KMS-11 (cell line): Measurements from ENCODE around the gene KLHL26.

Experiments used
- H2AFZ ChIP-seq: fragments of 200-600 bp; sonication (generic); 2 replicates; pipeline ENCODE4 v1.6.1; 2016; ENCODE audit warnings: antibody characterized with exemption, mixed run types, low read depth
- H3K27ac ChIP-seq: fragments of 200-600 bp; sonication (generic); 2 replicates; pipeline ENCODE4 v1.6.1; 2016; ENCODE audit warnings: mild to moderate bottlenecking, mixed run types
- H3K27me3 ChIP-seq: fragments of 200-600 bp; sonication (generic); 2 replicates; pipeline ENCODE4 v1.6.1; 2017; ENCODE audit warnings: mild to moderate bottlenecking, low read depth, mixed run types, moderate library complexity; ENCODE audit not compliant: insufficient read depth
- H3K36me3 ChIP-seq: fragments of 200-600 bp; sonication (generic); 2 replicates; pipeline ENCODE4 v1.6.1; 2017; ENCODE audit warnings: mild to moderate bottlenecking, mixed run types; ENCODE audit not compliant: insufficient read depth
- H3K4me1 ChIP-seq: fragments of 200-600 bp; sonication (generic); 2 replicates; pipeline ENCODE4 v1.6.1; 2016; ENCODE audit warnings: mild to moderate bottlenecking, low read depth, mixed run types; ENCODE audit not compliant: poor library complexity, severe bottlenecking
- H3K4me2 ChIP-seq: fragments of 200-600 bp; sonication (generic); 2 replicates; pipeline ENCODE4 v1.7.0; 2016; ENCODE audit warnings: mild to moderate bottlenecking, mixed run types
- H3K4me3 ChIP-seq: fragments of 200-600 bp; sonication (generic); IDR thresholded peaks from 2 replicates; pipeline ENCODE4 v1.6.1; 2017; ENCODE audit warnings: low read depth, low read length, mixed read lengths; ENCODE audit not compliant: insufficient read depth
- H3K79me2 ChIP-seq: fragments of 200-600 bp; sonication (generic); 2 replicates; pipeline ENCODE4 v1.6.1; 2016; ENCODE audit warnings: low read depth, mixed run types; ENCODE audit not compliant: insufficient read depth
- H3K9ac ChIP-seq: fragments of 200-600 bp; sonication (generic); 2 replicates; pipeline ENCODE4 v1.6.1; 2016; ENCODE audit warnings: mild to moderate bottlenecking, mixed run types
- H4K20me1 ChIP-seq: fragments of 200-600 bp; sonication (generic); 2 replicates; pipeline ENCODE4 v1.6.1; 2016; ENCODE audit warnings: mild to moderate bottlenecking, mixed run types; ENCODE audit not compliant: insufficient read depth
- TF ChIP-seq, protein P1 (sequence below): fragments of 200-600 bp; sonication (generic); conservative IDR thresholded peaks from 2 replicates; pipeline ENCODE4 v1.6.1; 2017; ENCODE audit warnings: low read depth, mild to moderate bottlenecking, antibody characterized with exemption, low read length, moderate library complexity, mixed read lengths

Gene KLHL26

GRCh38 chr19:18605196-18605545, 31.7 kb upstream of the KLHL26 start:
- Histone ChIP-seq H3K36me3 (no peaks in the 10 kb centered on the region), H4K20me1 (no peaks in the 10 kb centered on the region), H3K27me3 (peaks cover 86% of the 10 kb centered on the region), H3K9ac (no peak overlapping the region), H3K4me2 (no peak overlapping the region), H3K4me1 (no peaks in the 10 kb centered on the region), H3K4me3 (no peak overlapping the region), H3K27ac (no peak overlapping the region), H3K79me2 (no peaks in the 10 kb centered on the region), H2AFZ (no peak overlapping the region)
- TF ChIP-seq, protein P1, sequence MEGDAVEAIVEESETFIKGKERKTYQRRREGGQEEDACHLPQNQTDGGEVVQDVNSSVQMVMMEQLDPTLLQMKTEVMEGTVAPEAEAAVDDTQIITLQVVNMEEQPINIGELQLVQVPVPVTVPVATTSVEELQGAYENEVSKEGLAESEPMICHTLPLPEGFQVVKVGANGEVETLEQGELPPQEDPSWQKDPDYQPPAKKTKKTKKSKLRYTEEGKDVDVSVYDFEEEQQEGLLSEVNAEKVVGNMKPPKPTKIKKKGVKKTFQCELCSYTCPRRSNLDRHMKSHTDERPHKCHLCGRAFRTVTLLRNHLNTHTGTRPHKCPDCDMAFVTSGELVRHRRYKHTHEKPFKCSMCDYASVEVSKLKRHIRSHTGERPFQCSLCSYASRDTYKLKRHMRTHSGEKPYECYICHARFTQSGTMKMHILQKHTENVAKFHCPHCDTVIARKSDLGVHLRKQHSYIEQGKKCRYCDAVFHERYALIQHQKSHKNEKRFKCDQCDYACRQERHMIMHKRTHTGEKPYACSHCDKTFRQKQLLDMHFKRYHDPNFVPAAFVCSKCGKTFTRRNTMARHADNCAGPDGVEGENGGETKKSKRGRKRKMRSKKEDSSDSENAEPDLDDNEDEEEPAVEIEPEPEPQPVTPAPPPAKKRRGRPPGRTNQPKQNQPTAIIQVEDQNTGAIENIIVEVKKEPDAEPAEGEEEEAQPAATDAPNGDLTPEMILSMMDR, result no peak

GRCh38 chr19:18605546-18606280, 31.1 kb upstream of the KLHL26 start:
- Histone ChIP-seq H4K20me1 (no peaks in the 10 kb centered on the region), H3K4me1 (no peaks in the 10 kb centered on the region), H2AFZ (no peak overlapping the region), H3K4me2 (no peak overlapping the region), H3K79me2 (no peaks in the 10 kb centered on the region), H3K9ac (no peak overlapping the region), H3K27me3 (peaks cover 86% of the 10 kb centered on the region), H3K4me3 (no peak overlapping the region), H3K36me3 (no peaks in the 10 kb centered on the region), H3K27ac (no peak overlapping the region)
- TF ChIP-seq, protein P1, result no peak

DNA sequence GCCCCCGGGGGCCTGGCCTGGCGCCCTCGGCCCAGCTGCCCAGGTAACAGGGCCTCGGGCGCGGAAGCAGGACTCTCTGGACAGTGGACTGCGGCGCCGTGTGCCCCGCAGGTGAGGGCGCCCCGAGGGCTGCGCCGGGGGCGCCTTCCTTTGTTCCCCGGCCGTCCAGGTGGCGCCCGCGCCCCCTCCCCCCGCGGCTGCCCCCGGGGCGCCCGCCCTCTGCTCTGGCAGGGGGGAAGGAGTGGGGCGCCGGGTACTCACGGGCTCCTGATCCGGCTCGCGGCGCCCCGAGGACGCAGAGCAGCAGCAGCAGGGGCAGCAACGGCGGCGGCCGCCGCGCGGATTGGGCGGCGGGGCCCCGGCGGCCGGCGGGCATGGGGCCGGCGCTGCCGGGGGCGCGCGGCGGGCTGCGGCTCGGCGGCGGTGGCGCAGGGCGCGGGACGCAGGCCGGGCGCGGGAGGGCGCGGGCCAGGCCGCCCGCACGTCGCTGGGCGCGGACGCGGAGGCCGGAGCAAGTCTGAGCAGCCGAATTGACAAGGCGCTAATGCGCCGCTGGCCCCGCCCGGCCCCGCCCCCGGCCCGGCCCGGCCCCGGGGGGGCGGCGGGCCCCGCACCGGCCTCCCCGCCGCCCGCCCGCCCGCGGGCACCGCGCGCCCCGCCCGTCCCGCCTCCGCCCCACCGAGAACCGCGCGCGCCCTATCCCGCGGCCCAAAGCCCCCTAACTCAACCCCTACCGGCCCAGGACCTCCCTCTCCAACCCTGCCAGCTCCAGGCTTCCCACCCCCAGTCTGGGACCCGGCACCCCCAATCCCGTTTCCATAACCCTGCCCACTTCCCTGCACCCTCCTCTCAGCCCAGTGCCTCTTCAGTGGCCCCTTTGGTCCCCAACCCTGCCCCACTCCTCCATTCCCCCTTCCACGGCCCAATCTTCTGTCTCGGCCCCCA, 30.3 kb upstream of the KLHL26 start, which contains the start of gene CRLF1:
TSS of gene CRLF1 (minus strand) at position 519 of the 945 bp plus-strand sequence. CDS start at position 376, 143 bp downstream.
- Histone ChIP-seq H3K4me1 (no peaks in the 10 kb centered on the region), H3K9ac (no peak within 1 kb of the TSS), H3K79me2 (no peaks in the 10 kb centered on the region), H3K4me2 (no peak within 1 kb of the TSS), H3K27me3 (peaks cover 85% of the 10 kb centered on the region), H3K27ac (no peak within 1 kb of the TSS), H2AFZ (no peak within 1 kb of the TSS), H3K4me3 (no peak within 1 kb of the TSS), H3K36me3 (no peaks in the 10 kb centered on the region), H4K20me1 (no peaks in the 10 kb centered on the region)
- TF ChIP-seq, protein P1, result no peak

- Histone ChIP-seq H3K4me2 (no peak overlapping the region), H3K9ac (no peak overlapping the region), H3K27ac (no peak overlapping the region), H3K4me3 (no peak overlapping the region), H4K20me1 (no peaks in the 10 kb centered on the region), H2AFZ (no peak overlapping the region), H3K4me1 (no peaks in the 10 kb centered on the region), H3K36me3 (no peaks in the 10 kb centered on the region), H3K27me3 (peaks cover 86% of the 10 kb centered on the region), H3K79me2 (no peaks in the 10 kb centered on the region)
- TF ChIP-seq, protein P1, result no peak
Measured at GRCh38 chr19:18607226-18608101, 29.4 kb upstream of the KLHL26 start.
